Keratinocyte (primary cell): Measurements from ENCODE around the gene APOA4. TPM values are rescaled to one million over a fixed set of nuclear protein-coding genes. Genes with fewer than 3 reads are reported as not detected.
A peak's percentile ranks its signal among the peaks of the same experiment; 100 is the strongest.

Experiments used
- DNase-seq: peaks from one replicate; pipeline ENCODE4 v3.0.0-alpha.2; 2011; ENCODE audit warnings: low read depth, missing footprints, low spot score
- FAIRE-seq: peaks from 2 replicates; lab custom pipeline; 2011; peaks lifted over from hg19 to GRCh38; lab: Jason Lieb, UNC
- H2AFZ ChIP-seq: 2 replicates; pipeline ENCODE4 v1.6.0; 2012; ENCODE audit warnings: low read length, control low read depth, inconsistent platforms; ENCODE audit not compliant: control insufficient read depth
- H3K27ac ChIP-seq: 2 replicates; pipeline ENCODE4 v1.5.1; 2011; ENCODE audit warnings: low read length; ENCODE audit not compliant: control insufficient read depth, insufficient read depth
- H3K27me3 ChIP-seq: 3 replicates; pipeline ENCODE4 v1.6.0; 2011; ENCODE audit warnings: low read length; ENCODE audit not compliant: control insufficient read depth, insufficient read depth; ENCODE audit errors: extremely low read depth
- H3K36me3 ChIP-seq, 2 experiments: 2 replicates in 1 of 2; 3 replicates in 1 of 2; pipeline ENCODE4 v1.5.1; 2011; ENCODE audit warnings: low read length in 2 of 2, mild to moderate bottlenecking in 1 of 2; ENCODE audit not compliant: control insufficient read depth in 2 of 2, insufficient read depth in 2 of 2; ENCODE audit errors: extremely low read depth in 1 of 2
- H3K4me1 ChIP-seq: 3 replicates; pipeline ENCODE4 v1.5.1; 2011; ENCODE audit warnings: low read length; ENCODE audit not compliant: control insufficient read depth, insufficient read depth; ENCODE audit errors: extremely low read depth
- H3K4me2 ChIP-seq: 3 replicates; pipeline ENCODE4 v1.6.0; 2011; ENCODE audit warnings: low read depth, low read length; ENCODE audit not compliant: control insufficient read depth, insufficient read depth; ENCODE audit errors: extremely low read depth
- H3K4me3 ChIP-seq, 3 experiments: fragments of 200-600 bp in 1 of 3; sonication (generic) in 1 of 3; 2 replicates in 2 of 3; 3 replicates in 1 of 3; pipeline ENCODE4 v1.5.1; 2011 to 2016; ENCODE audit warnings: low read length in 3 of 3, mild to moderate bottlenecking in 3 of 3, control low read depth in 2 of 3, inconsistent platforms in 1 of 3, low read depth in 1 of 3, mixed read lengths in 1 of 3, mixed run types in 1 of 3, moderate library complexity in 1 of 3; ENCODE audit not compliant: control insufficient read depth in 2 of 3, insufficient read depth in 2 of 3; ENCODE audit errors: extremely low read depth in 1 of 3
- H3K79me2 ChIP-seq: 2 replicates; pipeline ENCODE4 v1.6.0; 2012; ENCODE audit warnings: low read length; ENCODE audit not compliant: control insufficient read depth, insufficient read depth
- H3K9ac ChIP-seq: 3 replicates; pipeline ENCODE4 v1.6.0; 2011; ENCODE audit warnings: low read length; ENCODE audit not compliant: control insufficient read depth, insufficient read depth; ENCODE audit errors: extremely low read depth
- H3K9me1 ChIP-seq: 3 replicates; pipeline ENCODE4 v1.6.0; 2011; ENCODE audit warnings: low read length; ENCODE audit not compliant: control insufficient read depth, insufficient read depth; ENCODE audit errors: extremely low read depth
- H3K9me3 ChIP-seq: 2 replicates; pipeline ENCODE4 v1.5.1; 2012; ENCODE audit warnings: low read depth, low read length; ENCODE audit not compliant: control insufficient read depth
- H4K20me1 ChIP-seq: 3 replicates; pipeline ENCODE4 v1.6.0; 2011; ENCODE audit warnings: low read length; ENCODE audit not compliant: control insufficient read depth, insufficient read depth; ENCODE audit errors: extremely low read depth
- CTCF ChIP-seq, 3 experiments: IDR thresholded peaks in 1 of 3; conservative IDR thresholded peaks in 1 of 3; optimal IDR thresholded peaks in 1 of 3; 2 replicates in 2 of 3; 3 replicates in 1 of 3; pipeline versions ENCODE3 to v1.5.1; 2011; ENCODE audit warnings: low read length in 3 of 3, mild to moderate bottlenecking in 3 of 3, moderate library complexity in 2 of 3, control low read depth in 1 of 3, inconsistent platforms in 1 of 3; ENCODE audit not compliant: insufficient read depth in 2 of 3; ENCODE audit errors: extremely low read depth in 1 of 3
- EZH2 ChIP-seq: IDR thresholded peaks from one replicate; pipeline ENCODE4 v1.6.1; 2012; ENCODE audit warnings: inconsistent platforms, mild to moderate bottlenecking, low read length, moderate library complexity
- dilution Hi-C: fragments of 300-500 bp; cut with MboI; formaldehyde crosslinking; loops from one replicate; pipeline ENCODE4 v1.7.0; 2020; ENCODE audit warnings: low sequenced_read_pairs; ENCODE audit not compliant: extremely low pct_ligation_motif_present
- polyA plus RNA-seq, 5 experiments: library from polyadenylated mRNA; depleted of rRNA in 3 of 5; stranded (reverse) in 3 of 5; stranded (forward) in 1 of 5; unstranded in 1 of 5; fragments of >200 nt; gene quantifications; 1 replicate in 1 of 5; 2 replicates in 3 of 5; 3 replicates in 1 of 5; pipeline versions ENCODE4 v1.2.1 to v1.2.3, GENCODE V29; 2011 to 2012; ENCODE audit warnings: missing spikeins in 2 of 5, low read depth in 1 of 5, low replicate concordance in 1 of 5

Gene APOA4
- polyA plus RNA-seq, 1 donor (not counting 4 experiments of a cell fraction or from before 2014, with no cell fraction given): not detected

GRCh38 chr11:116773203-116774097 is 49.7 kb downstream of the APOA4 start:
- H3K27ac ChIP-seq: peak overlapping the region; percentile 57
- DNase-seq (no peak), FAIRE-seq (no peak)
- peaks cover 17% of the 10 kb centered on the region for H3K4me1 ChIP-seq
- no peaks in the 10 kb centered on the region for H3K27me3 ChIP-seq
- no peak for TF ChIP-seq EZH2
- no peak for TF ChIP-seq CTCF (optimal IDR thresholded peaks at IDR 0.05 in 1 of 3, IDR thresholded peaks at IDR 0.05 in 1 of 3, conservative IDR thresholded peaks at IDR 0.05 in 1 of 3; ENCODE audit: extremely low read depth in 1 of 3, insufficient read depth in 2 of 3, low read length in 3 of 3)
- peak overlapping the region; percentile 70 to 87 (median 83) for H3K4me3 ChIP-seq
- H3K9ac ChIP-seq: peak overlapping the region; percentile 67
- peaks cover 15 to 18% of the 10 kb centered on the region in 2 experiments for H3K36me3 ChIP-seq
- H3K79me2 ChIP-seq: peaks cover 23% of the 10 kb centered on the region
- peak overlapping the region; percentile 93 for H3K4me2 ChIP-seq
- H4K20me1 ChIP-seq: no peaks in the 10 kb centered on the region
- dilution Hi-C loops: no loop called here
- H2AFZ ChIP-seq: peak overlapping the region; percentile 94
- H3K9me3 ChIP-seq: no peaks in the 10 kb centered on the region
- no peaks in the 10 kb centered on the region for H3K9me1 ChIP-seq

GRCh38 chr11:116772443-116773202 is 50.5 kb downstream of the APOA4 start, which contains the start of gene BUD13:
Gene BUD13 (minus strand): TSS chr11:116772987. CDS start chr11:116772964, 23 bp downstream.
- H3K4me2 ChIP-seq: peak within 1 kb of the TSS; percentile 93
- no peaks in the 10 kb centered on the region for H4K20me1 ChIP-seq
- peak within 1 kb of the TSS; percentile 94 for H3K9ac ChIP-seq
- DNase-seq (no peak), FAIRE-seq (no peak)
- H3K4me3 ChIP-seq: peak within 1 kb of the TSS; percentile 83 to 94 (median 87)
- H3K27me3 ChIP-seq: no peaks in the 10 kb centered on the region
- peaks cover 23% of the 10 kb centered on the region for H3K79me2 ChIP-seq
- peaks cover 9 to 12% of the 10 kb centered on the region in 2 experiments for H3K36me3 ChIP-seq
- H3K9me3 ChIP-seq: no peaks in the 10 kb centered on the region
- no peaks in the 10 kb centered on the region for H3K9me1 ChIP-seq
- peak within 1 kb of the TSS; percentile 95 for H2AFZ ChIP-seq
- H3K4me1 ChIP-seq: peaks cover 17% of the 10 kb centered on the region
- dilution Hi-C loops: no loop called here
- H3K27ac ChIP-seq: peak within 1 kb of the TSS; percentile 88
- peak in 1 of 3 experiments; percentile 12 for TF ChIP-seq CTCF (optimal IDR thresholded peaks at IDR 0.05 in 1 of 3, IDR thresholded peaks at IDR 0.05 in 1 of 3, conservative IDR thresholded peaks at IDR 0.05 in 1 of 3; ENCODE audit: extremely low read depth in 1 of 3, insufficient read depth in 2 of 3, low read length in 3 of 3)
- TF ChIP-seq EZH2: no peak
